Measurements from ENCODE around the gene RESP18.

GRCh38 chr2:219286436-219287115, 46.0 kb downstream of the RESP18 start:
- TF ChIP-seq CTCF (IDR thresholded peaks at IDR 0.05): no peak
- no peak for TF ChIP-seq POLR2A (IDR thresholded peaks at IDR 0.05)
